Endothelial cell of umbilical vein (primary cell): ENCODE measurements around the gene C6orf89. TPM values are rescaled to one million over a fixed set of nuclear protein-coding genes. Genes with fewer than 3 reads are reported as not detected.

Experiments
- BruUV-seq: library from RNA; stranded (reverse); fragments of 400-500 nt; replicated peaks from 2 replicates; lab custom pipeline; 2021; lab: Mats Ljungman, UMichigan
- CTCF ChIA-PET: fragments of 300-600, 350-600 bp; sonication (Branson Sonifier 250); formaldehyde crosslinking; loops from one replicate; lab custom pipeline; 2021; ENCODE audit warnings: antibody characterized with exemption, inconsistent platforms; lab: Charles Lee
- POLR2A ChIA-PET: fragments of 300-600, 350-600 bp; sonication (Branson Sonifier 250); formaldehyde crosslinking; loops from one replicate; lab custom pipeline; 2021; ENCODE audit warnings: antibody characterized with exemption, inconsistent platforms; lab: Charles Lee
- DNase-seq: peaks from one replicate; pipeline ENCODE4 v3.0.0-alpha.2; 2011; ENCODE audit warnings: low read depth, low spot score
- FAIRE-seq: peaks from 2 replicates; lab custom pipeline; 2011; peaks lifted over from hg19 to GRCh38; lab: Jason Lieb, UNC
- H2AFZ ChIP-seq: 2 replicates; pipeline ENCODE4 v1.6.0; 2012; ENCODE audit warnings: low read depth, low read length, control low read depth, inconsistent platforms
- H3K27ac ChIP-seq: 2 replicates; pipeline ENCODE4 v1.5.1; 2011; ENCODE audit warnings: low read depth, mild to moderate bottlenecking, control low read depth, low read length, moderate library complexity; ENCODE audit not compliant: insufficient read depth
- H3K27me3 ChIP-seq, 2 experiments: 2 replicates each; pipeline versions ENCODE4 v1.6.0 to v1.6.1; 2011; ENCODE audit warnings: low read length in 2 of 2, mixed read lengths in 1 of 2; ENCODE audit not compliant: control insufficient read depth in 2 of 2, insufficient read depth in 2 of 2
- H3K36me3 ChIP-seq, 2 experiments: 2 replicates in 1 of 2; 3 replicates in 1 of 2; pipeline ENCODE4 v1.5.1; 2011; ENCODE audit warnings: low read length in 2 of 2, mild to moderate bottlenecking in 1 of 2, moderate library complexity in 1 of 2; ENCODE audit not compliant: control insufficient read depth in 2 of 2, insufficient read depth in 2 of 2; ENCODE audit errors: extremely low read depth in 1 of 2
- H3K4me1 ChIP-seq: 3 replicates; pipeline ENCODE4 v1.5.1; 2011; ENCODE audit warnings: mild to moderate bottlenecking, low read length; ENCODE audit not compliant: control insufficient read depth, insufficient read depth; ENCODE audit errors: extremely low read depth
- H3K4me2 ChIP-seq: 2 replicates; pipeline ENCODE4 v1.6.1; 2011; ENCODE audit warnings: low read length, control low read depth, mixed read lengths; ENCODE audit not compliant: insufficient read depth
- H3K4me3 ChIP-seq, 3 experiments: fragments of 200-600 bp in 1 of 3; sonication (generic), shearing (Covaris generic) in 1 of 3; replicated peaks in 1 of 3; 2 replicates each; pipeline ENCODE4 v1.5.1; 2011 to 2016; ENCODE audit warnings: control low read depth in 3 of 3, low read length in 3 of 3, mild to moderate bottlenecking in 2 of 3, inconsistent platforms in 1 of 3, low read depth in 1 of 3, moderate library complexity in 1 of 3; ENCODE audit not compliant: insufficient read depth in 1 of 3
- H3K79me2 ChIP-seq: 2 replicates; pipeline ENCODE4 v1.6.0; 2012; ENCODE audit warnings: low read length, inconsistent platforms; ENCODE audit not compliant: control insufficient read depth, insufficient read depth
- H3K9ac ChIP-seq: replicated peaks from 2 replicates; pipeline ENCODE3; 2011; ENCODE audit warnings: low read length, control low read depth; ENCODE audit not compliant: insufficient read depth; ENCODE audit errors: extremely low read depth
- H3K9me1 ChIP-seq: replicated peaks from 3 replicates; pipeline ENCODE4 v1.6.0; 2011; ENCODE audit warnings: mild to moderate bottlenecking, low read length; ENCODE audit not compliant: control insufficient read depth, insufficient read depth; ENCODE audit errors: extremely low read depth
- H3K9me3 ChIP-seq: replicated peaks from 2 replicates; pipeline ENCODE4 v1.5.1; 2012; ENCODE audit warnings: low read length, inconsistent platforms; ENCODE audit not compliant: control insufficient read depth, insufficient read depth
- H4K20me1 ChIP-seq: replicated peaks from 2 replicates; pipeline ENCODE3; 2011; ENCODE audit warnings: mild to moderate bottlenecking, low read length; ENCODE audit not compliant: control insufficient read depth, insufficient read depth; ENCODE audit errors: extremely low read depth
- CTCF ChIP-seq, 2 donors: IDR thresholded peaks; 1 replicate in 1 of 2; 2 replicates in 1 of 2; pipeline ENCODE4 v1.5.1; 2011; ENCODE audit warnings: low read length in 2 of 2, mild to moderate bottlenecking in 2 of 2, moderate library complexity in 2 of 2, control low read depth in 1 of 2, inconsistent platforms in 1 of 2, low read depth in 1 of 2; ENCODE audit not compliant: insufficient read depth in 1 of 2; ENCODE audit errors: extremely low read depth in 1 of 2
- EZH2 ChIP-seq: IDR thresholded peaks from 2 replicates; pipeline ENCODE4 v1.6.1; 2012; ENCODE audit warnings: borderline replicate concordance, low read depth, mild to moderate bottlenecking, moderate library complexity, low read length, inconsistent platforms; ENCODE audit not compliant: severe bottlenecking
- FOS ChIP-seq: IDR thresholded peaks from 2 replicates; pipeline ENCODE4 v1.6.1; 2011; ENCODE audit warnings: mild to moderate bottlenecking, low read length, moderate library complexity, borderline replicate concordance; ENCODE audit not compliant: insufficient read depth
- GATA2 ChIP-seq: IDR thresholded peaks from 2 replicates; pipeline ENCODE4 v1.7.0; 2011; ENCODE audit warnings: low read depth, mild to moderate bottlenecking, moderate library complexity, mixed read lengths, low read length; ENCODE audit not compliant: insufficient read length, insufficient read depth
- JUN ChIP-seq: IDR thresholded peaks from 2 replicates; pipeline ENCODE4 v1.6.1; 2011; ENCODE audit warnings: borderline replicate concordance, low read depth; ENCODE audit not compliant: insufficient read length, insufficient read depth
- MAX ChIP-seq: IDR thresholded peaks from 2 replicates; pipeline ENCODE4 v1.6.1; 2011; ENCODE audit not compliant: insufficient read depth, insufficient read length
- MYC ChIP-seq: IDR thresholded peaks from one replicate; pipeline ENCODE4 v1.6.1; 2011; ENCODE audit warnings: mild to moderate bottlenecking, low read depth, low read length
- POLR2A ChIP-seq: IDR thresholded peaks from 2 replicates; pipeline ENCODE4 v1.6.1; 2012; ENCODE audit warnings: low read depth, mild to moderate bottlenecking, control low read depth, low read length
- POLR2AphosphoS5 ChIP-seq: IDR thresholded peaks from 2 replicates; pipeline ENCODE4 v1.6.1; 2012; ENCODE audit warnings: low read depth, mild to moderate bottlenecking, control low read depth, low read length, moderate library complexity; ENCODE audit not compliant: insufficient read depth
- dilution Hi-C: fragments of 300-500 bp; cut with MboI; formaldehyde crosslinking; loops from one replicate; pipeline ENCODE4 v1.15.0; 2019; ENCODE audit warnings: low sequenced_read_pairs; ENCODE audit not compliant: extremely low pct_ligation_motif_present
- intact Hi-C: fragments of 100-400 bp; cut with micrococcal nuclease; formaldehyde crosslinking; loops from one replicate; pipeline ENCODE4 v1.10.0; 2022
- polyA plus RNA-seq, 4 experiments: library from polyadenylated mRNA; depleted of rRNA in 3 of 4; stranded (reverse) in 3 of 4; unstranded in 1 of 4; fragments of >200 nt; gene quantifications; 2 replicates each; pipeline versions ENCODE4 v1.2.1 to v1.2.3, GENCODE V29; 2011 to 2012; ENCODE audit warnings: missing spikeins in 1 of 4
- total RNA-seq: library from RNA; stranded (reverse); gene quantifications from 2 replicates; pipeline ENCODE4 v1.2.3, GENCODE V29; 2021

The C6orf89 gene
- total and polyA plus RNA-seq, 2 donors (not counting 3 experiments of a cell fraction or from before 2014, with no cell fraction given) = 18.2 to 34.0 TPM

GRCh38 chr6:36856277-36856676, 29.5 kb upstream of the C6orf89 start:
- Histone ChIP-seq H3K9ac (no peak overlapping the region), H3K4me3 (no peak overlapping the region), H3K79me2 (peaks cover 7% of the 10 kb centered on the region), H3K4me2 (no peak overlapping the region), H3K4me1 (peaks cover 15% of the 10 kb centered on the region), H3K36me3 (peaks cover 2 to 11% of the 10 kb centered on the region in 2 experiments), H3K9me3 (no peaks in the 10 kb centered on the region), H4K20me1 (no peaks in the 10 kb centered on the region), H2AFZ (no peak overlapping the region), H3K27me3 (no peaks in the 10 kb centered on the region), H3K9me1 (no peaks in the 10 kb centered on the region), H3K27ac (no peak overlapping the region)
- FAIRE-seq (no peak), DNase-seq (no peak)
- TF ChIP-seq POLR2AphosphoS5 (no peak), CTCF (IDR thresholded peaks at IDR 0.05; ENCODE audit: extremely low read depth in 1 of 2, insufficient read depth in 1 of 2, low read depth in 1 of 2, low read length in 2 of 2) (no peak), MYC (no peak), JUN (no peak), FOS (no peak), EZH2 (no peak), POLR2A (no peak), MAX (no peak), GATA2 (no peak)
- intact Hi-C loops = loop anchor here (10.0 kb wide), 1 partner anchor 231 kb away; no protein-coding TSS in a partner anchor
- ChIA-PET POLR2A (no interaction called here), CTCF (no interaction called here)
- no TSS peak for BruUV-seq
- dilution Hi-C loops = no loop called here
